GM18508 (cell line): ENCODE results near the gene KIR2DL4.
"Not testable (repeated sequence)": the region's sequence is repeated elsewhere in the genome, so short reads cannot be mapped to it uniquely, and the experiment has no call there.

Experiments
- ATAC-seq: cut with Tn5 transposase; IDR thresholded peaks from one replicate; pipeline ENCODE4 v1.9.1; 2021; ENCODE audit warnings: moderate number of reproducible peaks; ENCODE audit not compliant: insufficient read depth, unreplicated experiment

Gene KIR2DL4

GRCh38 chr19:54803410-54803809 is at the start of gene KIR2DL4:
TSS of gene KIR2DL4 (plus strand) at chr19:54803610. CDS start at chr19:54803652, 42 bp downstream.
- ATAC-seq, result no peak

DNA sequence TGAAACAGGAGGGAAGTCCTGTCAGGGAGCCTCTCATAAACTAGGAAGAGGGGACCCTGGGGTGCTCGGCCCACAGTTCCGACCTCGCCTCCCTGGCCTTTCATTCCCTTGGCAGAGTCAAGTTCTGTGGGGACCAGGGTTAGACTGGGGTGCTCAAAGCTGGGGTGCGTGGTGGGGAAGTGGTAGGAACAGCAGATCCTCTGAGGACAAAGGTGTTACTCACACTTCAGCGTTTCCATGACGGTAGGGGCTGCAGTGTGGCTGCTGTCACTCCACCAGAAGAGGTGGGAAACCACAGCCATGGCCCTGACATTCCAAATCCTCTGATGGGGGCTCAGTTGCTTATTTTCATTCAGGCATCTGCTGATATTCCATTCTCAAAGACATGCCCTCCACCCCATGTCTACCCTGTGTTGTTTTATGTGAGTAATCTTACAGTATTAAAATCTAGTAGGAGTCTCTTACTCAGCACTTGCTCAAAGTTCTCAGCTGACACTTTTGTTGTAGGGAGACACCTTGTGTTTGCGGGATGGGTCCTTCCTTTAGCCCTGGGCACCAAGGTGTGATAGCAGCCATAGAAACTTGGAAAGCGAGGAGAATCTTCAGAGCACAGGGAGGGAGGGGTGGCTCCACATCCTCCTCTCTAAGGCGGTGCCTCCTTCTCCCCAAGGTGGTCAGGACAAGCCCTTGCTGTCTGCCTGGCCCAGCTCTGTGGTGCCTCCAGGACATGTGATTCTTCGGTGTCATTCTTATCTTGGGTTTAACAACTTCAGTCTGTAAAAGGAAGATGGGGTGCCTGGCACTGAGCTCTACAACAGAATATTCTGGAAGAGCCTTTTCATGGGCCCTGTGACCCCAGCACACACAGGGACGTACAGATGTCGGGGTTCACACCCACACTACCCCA is 47.0 kb upstream of the KIR2DL4 start:
- ATAC-seq, result not testable (repeated sequence)

DNA sequence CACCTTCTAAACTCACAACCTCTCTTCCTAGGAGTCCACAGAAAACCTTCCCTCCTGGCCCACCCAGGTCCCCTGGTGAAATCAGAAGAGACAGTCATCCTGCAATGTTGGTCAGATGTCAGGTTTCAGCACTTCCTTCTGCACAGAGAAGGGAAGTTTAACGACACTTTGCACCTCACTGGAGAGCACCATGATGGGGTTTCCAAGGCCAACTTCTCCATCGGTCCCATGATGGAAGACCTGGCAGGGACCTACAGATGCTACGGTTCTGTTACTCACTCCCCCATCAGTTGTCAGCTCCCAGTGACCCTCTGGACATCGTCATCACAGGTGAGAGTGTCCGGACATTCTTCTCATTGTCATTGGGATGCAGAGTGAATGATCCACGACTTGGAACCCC is 44.8 kb upstream of the KIR2DL4 start:
- not testable (repeated sequence) for ATAC-seq

DNA sequence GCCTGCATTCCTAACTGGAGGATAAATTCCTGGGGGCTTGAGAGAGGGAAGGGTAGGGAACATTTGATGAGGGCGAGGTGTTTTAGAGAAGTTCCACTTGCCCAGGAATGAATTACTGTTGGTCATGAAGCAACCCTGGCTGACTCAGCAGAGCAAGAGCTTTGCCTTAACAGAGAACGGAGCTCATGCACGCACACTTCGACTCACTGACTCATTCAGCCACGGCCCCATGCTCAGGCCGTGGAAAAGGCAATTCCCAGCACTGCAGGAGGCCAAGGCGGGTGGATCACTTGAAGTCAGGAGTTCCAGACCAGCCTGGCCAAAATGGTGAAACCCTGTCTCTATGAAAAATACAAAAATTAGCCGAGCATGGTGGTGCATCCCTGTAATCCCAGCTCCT is 39.2 kb upstream of the KIR2DL4 start:
- not testable (repeated sequence) for ATAC-seq

- not testable (repeated sequence) for ATAC-seq
These were observed 36.9 kb upstream of the KIR2DL4 start for GRCh38 chr19:54766464-54766863.

- not testable (repeated sequence) for ATAC-seq
These were observed 33.8 kb upstream of the KIR2DL4 start, which contains the start of gene KIR2DL1 for GRCh38 chr19:54769646-54770045. TSS of gene KIR2DL1 (plus strand) at chr19:54769793. CDS start at chr19:54769851, 58 bp downstream.

DNA sequence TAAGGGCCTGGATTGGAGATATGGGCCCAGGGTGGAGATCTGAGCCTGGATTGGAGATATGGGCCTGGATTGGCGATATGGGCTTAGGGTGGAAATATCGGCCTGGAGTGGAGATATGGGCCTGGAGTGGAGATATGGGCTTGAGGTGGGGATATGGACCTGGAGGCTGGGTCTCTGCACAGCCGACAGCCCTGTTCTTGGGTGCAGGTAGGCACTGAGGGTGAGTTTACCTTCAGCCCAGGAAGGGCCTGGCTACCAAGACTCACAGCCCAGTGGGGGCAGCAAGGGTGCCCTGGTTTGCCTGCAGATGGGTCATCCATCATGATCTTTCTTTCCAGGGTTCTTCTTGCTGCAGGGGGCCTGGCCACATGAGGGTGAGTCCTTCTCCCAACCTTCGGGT is 32.9 kb upstream of the KIR2DL4 start:
- ATAC-seq, result not testable (repeated sequence)

DNA sequence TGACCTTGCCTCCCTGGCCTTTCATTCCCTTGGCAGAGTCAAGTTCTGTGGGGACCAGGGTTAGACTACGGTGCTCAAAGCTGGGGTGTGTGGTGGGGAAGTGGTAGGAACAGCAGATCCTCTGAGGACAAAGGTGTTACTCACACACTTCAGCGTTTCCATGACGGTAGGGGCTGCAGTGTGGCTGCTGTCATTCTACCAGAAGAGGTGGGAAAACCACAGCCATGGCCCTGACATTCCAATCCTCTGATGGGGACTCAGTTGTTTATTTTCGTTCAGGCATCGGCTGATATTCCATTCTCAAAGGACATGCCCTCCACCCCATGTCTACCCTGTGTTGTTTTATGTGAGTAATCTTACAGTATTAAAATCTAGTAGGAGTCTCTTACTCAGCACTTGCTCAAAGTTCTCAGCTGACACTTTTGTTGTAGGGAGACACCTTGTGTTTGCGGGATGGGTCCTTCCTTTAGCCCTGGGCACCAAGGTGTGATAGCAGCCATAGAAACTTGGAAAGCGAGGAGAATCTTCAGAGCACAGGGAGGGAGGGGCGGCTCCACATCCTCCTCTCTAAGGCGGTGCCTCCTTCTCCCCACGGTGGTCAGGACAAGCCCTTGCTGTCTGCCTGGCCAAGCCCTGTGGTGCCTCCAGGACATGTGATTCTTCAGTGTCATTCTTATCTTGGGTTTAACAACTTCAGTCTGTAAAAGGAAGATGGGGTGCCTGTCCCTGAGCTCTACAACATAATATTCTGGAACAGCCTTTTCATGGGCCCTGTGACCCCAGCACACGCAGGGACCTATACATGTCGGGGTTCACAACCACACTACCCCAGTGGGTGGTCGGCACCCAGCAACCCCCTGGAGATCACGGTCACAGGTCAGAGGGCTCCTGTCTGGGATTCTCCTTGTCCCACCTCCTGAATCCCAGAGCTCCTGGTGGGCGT is 32.1 kb upstream of the KIR2DL4 start:
- ATAC-seq, result not testable (repeated sequence)

DNA sequence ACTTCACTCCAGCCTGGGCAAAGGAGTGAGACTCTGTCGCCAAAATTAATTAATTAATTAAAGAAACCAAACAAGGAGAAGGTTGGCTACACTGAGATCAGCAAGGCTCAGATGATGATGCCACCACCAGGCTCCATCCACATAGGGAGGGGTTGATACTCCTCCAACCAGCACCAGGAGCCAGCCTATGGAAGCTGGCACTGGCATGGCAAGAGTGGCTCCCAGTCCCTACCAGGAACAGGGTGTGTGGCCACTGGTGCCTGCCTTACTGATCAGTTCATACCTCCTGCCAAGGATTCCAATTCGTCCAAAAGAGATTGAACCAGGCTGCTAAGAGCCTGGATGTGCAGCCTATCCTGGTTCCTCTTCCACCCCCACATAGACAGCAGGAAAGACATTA is 30.7 kb upstream of the KIR2DL4 start:
- not testable (repeated sequence) for ATAC-seq

DNA sequence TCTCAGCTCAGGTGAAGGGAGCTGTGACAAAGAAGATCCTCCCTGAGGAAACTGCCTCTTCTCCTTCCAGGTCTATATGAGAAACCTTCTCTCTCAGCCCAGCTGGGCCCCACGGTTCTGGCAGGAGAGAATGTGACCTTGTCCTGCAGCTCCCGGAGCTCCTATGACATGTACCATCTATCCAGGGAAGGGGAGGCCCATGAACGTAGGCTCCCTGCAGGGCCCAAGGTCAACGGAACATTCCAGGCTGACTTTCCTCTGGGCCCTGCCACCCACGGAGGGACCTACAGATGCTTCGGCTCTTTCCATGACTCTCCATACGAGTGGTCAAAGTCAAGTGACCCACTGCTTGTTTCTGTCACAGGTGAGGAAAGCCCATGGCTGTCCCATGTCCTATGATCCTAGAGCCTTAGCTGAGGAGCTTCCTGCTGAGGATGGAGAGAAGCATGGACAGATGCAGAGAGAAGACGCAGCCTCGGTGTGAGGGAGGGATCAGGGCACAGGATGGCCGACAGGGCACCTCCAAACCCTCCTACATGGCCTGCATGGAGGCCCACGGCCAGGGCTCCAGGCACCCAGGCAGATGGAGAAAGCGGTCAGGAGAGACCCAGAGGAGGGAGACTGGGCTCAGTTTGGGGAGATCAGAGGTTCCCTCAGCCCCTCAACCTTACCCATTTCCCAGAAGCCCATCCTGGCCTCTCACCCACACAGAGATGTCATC is 28.2 kb upstream of the KIR2DL4 start:
- ATAC-seq, result not testable (repeated sequence)

GRCh38 chr19:54775830-54776229 is 27.6 kb upstream of the KIR2DL4 start:
- not testable (repeated sequence) for ATAC-seq

DNA sequence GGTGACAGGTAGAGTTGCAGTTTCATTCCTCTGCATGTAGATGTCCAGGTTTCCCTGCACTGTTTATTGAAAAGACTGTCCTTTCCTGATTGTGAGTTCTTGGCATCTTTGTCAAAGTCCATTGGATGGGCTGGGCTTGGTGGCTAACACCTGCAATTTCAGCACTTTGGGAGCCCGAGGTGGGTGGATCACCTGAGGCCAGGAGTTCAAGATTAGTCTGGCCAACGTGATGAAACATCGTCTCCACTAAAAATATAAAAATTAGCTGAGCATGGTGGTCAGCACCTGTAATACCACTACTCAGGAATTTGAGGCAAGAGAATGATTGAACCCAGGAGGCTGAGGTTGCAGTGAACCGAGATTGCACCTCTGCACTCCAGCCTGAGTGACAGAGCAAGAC is 25.6 kb upstream of the KIR2DL4 start:
- not testable (repeated sequence) for ATAC-seq

DNA sequence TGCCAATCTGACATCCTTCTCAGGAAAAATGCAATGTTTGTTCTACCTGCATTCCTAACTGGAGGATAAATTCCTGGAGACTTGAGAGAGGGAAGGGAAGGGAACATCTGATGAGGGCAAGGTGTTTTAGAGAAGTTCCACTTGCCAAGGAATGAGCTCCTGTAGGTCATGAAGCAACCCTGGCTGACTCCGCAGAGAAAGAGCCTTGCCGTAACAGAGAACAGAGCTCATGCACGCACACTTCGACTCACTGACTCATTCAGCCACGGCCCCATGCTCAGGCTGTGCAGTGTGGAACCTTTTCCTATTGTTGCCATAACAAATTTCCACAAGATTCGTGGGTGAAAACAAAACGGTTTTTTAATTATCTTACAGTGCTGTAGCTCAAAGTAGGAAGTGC is 24.5 kb upstream of the KIR2DL4 start:
- not testable (repeated sequence) for ATAC-seq

GRCh38 chr19:54782916-54783315 is 20.5 kb upstream of the KIR2DL4 start:
- ATAC-seq, result not testable (repeated sequence)

- ATAC-seq, result not testable (repeated sequence)
These were observed 17.2 kb upstream of the KIR2DL4 start for GRCh38 chr19:54786091-54786723.

GRCh38 chr19:54788154-54788553 is 15.3 kb upstream of the KIR2DL4 start:
- not testable (repeated sequence) for ATAC-seq

DNA sequence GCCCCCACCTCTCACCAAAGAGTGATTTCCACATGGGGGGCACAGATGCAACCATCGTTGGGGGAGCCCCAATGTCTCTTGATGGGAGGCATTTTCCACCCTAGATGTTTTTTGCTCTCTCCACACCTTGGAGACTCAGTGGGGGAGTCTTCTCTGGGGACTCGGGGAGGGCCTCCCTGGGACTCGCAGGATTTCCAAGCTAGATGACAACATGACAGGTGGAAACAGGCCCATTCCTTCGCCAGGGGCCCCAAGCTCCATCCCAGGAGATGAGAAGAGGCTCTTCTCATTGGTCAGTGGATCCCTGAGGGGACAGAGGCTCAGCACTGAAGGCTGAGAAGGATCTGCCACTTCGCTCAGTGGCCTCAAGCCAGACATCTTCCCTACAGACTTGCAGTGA is 12.7 kb upstream of the KIR2DL4 start:
- ATAC-seq, result no peak

DNA sequence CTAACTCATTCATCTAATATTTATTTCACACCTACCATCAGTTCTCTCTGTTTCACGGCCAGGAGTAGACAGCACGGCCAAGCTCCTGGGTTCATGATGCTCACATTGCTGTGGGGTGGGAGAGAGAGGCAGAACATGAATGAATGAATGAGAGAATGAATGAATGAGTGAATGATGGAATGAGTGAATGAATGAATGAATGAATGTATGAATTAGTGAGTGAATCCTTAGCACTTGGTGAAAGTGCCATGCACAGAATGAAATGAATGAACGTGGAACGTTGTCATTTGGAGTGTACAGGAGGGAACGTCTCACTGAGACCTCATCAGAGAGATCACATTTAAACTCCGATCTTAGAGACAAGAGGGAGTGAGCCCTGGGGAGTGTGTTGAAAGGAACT is 11.9 kb upstream of the KIR2DL4 start:
- ATAC-seq, result no peak

DNA sequence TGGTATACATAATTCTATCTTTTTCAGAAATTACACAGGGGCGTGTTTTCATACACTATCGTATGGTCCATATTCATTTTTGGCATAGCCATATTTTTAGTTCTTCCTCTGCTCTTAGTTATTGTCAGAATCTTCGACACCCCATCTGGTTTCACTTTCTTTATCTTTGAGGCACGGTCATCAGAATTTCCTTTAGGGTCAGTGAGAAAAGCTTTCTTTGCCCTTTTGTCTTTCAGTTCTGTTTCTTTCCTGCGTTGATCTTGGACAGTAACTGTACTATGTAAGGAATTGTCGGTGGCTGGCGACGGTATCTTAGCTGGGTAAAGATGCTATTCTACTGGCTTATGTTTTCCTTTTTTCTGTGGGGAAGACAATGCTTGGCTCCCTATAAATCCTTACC is 10.6 kb upstream of the KIR2DL4 start:
- no peak for ATAC-seq

DNA sequence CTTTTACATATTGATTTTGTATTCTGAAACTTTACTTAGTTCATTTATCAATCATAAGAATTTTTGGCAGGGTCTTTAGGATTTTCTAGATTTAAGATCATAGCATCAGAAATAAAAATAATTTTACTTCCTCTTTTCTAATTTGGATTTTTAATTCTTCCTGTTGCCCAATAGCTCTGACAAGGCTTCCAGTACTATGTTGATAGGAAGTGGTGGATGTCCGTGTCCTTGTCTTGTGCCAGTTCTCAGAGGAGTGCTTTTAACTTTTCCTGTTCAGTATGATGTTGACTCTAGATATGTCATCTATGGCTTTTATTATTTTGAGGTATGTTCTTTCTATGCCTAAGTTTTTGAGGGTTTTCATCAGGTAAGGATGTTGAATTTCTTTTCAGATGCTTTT is 7.7 kb upstream of the KIR2DL4 start:
- no peak for ATAC-seq
